Activated T-helper 1 cell treated with Interleukin-2 at 50 U/mL for 16 hours (primary cell): Measurements from ENCODE around the gene SLCO4C1.

Source experiments
- DNase-seq: peaks from one replicate; pipeline ENCODE4 v3.0.0-alpha.2; 2020; ENCODE audit warnings: low read depth

Gene SLCO4C1

DNA sequence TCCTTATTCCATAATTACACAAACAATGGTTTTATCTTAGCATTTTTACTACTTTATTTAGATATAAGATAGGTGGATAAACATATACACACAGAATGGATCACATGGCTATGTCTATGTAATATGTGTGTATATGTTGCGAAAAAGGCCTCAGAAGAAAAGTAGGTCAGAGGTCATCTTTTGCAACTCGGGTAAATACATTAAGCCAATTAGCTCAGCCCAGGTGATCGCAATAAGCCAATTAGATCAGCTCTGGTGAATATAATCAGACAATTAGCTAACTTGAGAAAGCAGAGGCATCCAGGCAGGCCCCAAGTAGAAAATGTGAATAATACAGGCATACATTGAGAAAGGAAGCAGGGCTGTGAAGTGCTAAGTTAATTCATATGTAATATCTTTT is 24.3 kb downstream of the SLCO4C1 start:
- DNase-seq = no peak

DNA sequence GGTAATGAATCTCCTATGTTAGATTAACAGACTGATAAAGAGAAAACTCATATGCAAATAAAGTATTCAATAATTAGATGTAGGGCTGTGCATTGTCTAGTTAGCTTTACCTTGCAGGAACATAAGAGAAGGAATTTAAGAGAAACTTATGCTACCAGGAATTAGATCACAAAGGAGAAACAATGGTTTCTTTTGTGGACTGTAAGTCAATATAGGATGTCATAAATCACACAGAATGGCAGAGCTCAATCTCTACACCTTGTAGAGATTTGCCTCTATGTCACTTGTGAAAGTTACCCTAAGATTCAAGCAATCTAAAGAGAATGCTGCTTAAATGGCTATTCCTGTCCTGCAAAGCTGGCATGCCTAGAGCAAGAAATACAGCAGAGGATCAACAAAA is 26.0 kb downstream of the SLCO4C1 start:
- DNase-seq = no peak

DNA sequence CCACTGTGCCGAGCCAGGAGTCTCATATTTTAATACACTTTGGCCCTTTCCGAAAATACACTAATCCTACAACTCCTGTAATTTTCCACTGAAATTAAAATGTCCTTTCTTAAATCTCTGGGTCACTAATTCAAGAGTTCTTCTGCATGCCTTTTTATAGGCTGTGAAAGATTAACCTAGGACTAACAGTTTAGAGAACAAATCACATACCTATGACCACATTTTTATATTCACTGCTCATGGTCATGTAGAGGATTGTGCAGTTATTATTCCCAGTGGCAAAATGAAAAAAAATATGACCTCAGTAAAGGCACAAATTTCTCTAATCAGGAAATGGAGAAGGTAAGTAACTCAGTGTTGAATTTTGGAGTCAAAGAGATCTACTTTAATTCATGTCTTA is 33.4 kb downstream of the SLCO4C1 start:
- DNase-seq = no peak

DNA sequence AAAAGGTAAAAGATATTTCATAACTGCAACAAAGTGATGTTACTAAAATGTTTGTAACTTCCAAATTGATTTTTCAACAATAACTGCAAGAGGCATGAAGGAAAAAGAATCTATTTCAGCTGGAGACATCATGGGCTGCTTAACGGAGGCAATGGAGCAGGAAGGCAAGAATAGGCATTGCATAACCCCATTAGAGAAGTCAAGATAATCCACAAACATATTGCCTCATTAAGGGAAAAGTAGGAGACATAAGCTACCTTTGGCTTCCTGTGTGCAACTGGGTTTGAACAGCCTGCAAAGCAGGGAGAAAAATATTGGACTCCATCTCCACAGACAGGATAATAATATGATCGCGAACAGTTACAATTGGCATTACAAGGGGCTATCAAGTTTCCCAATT is 46.7 kb downstream of the SLCO4C1 start:
- DNase-seq = no peak

DNA sequence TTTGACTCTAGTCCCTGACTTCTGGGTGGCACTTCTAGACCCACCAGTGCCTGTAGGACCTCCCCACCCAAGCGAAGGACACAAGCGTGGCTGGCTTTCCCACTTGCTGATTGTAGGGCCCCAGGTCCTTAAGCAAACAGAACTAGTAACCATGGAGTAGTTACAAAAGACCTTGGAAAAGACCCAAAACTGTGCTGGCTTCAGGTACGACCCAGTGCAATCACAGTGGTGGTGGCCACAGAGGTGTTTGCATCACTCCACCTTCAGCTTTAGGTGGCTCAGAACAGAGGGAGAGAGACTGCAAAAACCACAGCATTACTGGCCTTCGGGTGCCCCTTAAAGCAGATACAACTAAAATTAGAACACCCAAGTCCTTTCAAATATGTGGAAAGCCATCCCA is 52.9 kb downstream of the SLCO4C1 start:
- no peak for DNase-seq

DNA sequence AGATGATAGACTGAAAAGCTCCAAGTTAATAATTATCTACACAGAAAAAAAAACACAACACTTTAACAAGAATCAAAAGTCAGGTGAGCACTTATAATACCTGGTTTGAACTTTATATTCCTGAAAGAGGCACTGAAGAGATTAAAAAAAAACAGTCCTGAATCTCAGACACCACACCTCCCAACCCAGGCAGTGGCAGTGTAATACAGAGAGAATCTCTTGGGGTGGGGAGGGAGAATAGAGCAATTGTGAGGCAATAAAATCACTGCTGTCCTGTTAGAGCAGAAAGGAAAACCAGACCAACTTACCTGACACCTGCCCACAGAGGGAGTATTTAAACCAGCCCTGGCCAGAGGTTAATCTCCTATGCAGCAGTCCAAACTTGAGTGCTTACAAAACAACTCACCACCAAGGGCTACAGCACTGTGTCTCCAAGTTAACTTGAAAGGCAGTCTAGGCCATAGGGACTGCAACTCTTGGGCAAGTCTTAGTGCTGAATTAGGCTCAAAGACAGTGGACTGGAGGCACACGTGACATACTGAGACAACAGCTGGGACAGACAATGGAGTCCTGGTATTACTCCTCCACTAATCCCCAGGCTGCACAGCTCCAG is 54.2 kb downstream of the SLCO4C1 start:
- DNase-seq = no peak

DNA sequence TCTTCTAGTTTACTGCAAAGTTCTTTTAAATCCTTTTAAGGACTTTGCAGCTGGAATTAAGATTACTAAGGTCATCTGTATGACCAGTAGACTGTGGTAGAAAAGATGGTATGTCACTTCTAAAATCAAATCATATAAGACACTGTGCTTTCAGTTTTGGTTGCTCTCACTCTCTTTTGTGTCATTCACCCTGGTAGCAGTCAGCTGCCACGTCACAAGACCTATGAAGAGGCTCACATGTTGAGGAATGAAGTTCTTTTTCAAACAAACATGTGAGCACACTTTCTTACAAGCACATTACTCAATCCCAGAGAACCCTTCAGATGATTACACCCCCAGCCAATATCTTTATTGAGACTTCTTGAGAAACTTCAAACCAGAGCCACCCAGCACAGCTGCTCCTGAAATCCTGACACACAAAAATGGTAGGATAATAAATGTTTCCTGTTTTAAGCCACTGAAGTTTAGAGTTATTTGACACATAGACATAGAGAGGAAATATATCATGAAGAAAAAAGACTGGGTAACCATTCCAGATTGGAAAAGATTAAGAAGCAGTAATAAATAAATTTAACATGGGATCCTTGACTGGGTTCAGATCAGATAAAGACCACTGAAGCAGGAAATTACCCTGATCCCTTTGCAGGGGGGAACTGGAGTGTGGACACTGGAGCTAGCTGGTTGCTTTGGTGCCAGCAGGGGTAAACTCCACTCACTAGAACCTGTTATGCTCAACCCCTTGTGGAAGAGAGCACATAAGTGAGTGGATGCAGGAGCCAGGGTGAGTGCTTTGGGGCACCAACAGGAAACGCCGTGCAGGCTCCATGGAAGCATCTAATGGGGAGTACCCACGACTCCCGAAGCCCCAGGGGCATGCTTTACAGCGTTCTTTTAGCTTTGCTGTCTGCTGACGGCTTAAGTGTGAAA is 64.1 kb downstream of the SLCO4C1 start:
- DNase-seq = no peak

DNA sequence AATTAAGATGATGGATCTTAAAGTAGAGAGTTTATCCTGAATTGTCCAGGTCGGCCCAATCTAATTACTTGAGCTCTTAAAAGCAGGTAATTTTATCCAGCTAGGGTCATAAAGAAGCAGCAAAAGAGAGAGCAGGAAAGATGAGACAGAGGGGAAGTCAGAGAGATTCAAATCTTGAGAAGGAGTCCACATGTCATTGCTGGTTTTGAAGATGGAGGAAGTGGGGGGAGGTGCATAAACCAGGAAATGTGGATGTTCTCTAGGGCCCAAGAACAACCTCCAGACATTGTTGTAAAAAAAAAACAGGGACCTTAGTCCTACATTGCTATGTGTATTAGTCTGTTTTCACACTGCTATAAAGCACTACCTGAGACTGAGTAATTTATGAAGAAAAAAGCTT is 66.4 kb downstream of the SLCO4C1 start:
- no peak for DNase-seq

DNA sequence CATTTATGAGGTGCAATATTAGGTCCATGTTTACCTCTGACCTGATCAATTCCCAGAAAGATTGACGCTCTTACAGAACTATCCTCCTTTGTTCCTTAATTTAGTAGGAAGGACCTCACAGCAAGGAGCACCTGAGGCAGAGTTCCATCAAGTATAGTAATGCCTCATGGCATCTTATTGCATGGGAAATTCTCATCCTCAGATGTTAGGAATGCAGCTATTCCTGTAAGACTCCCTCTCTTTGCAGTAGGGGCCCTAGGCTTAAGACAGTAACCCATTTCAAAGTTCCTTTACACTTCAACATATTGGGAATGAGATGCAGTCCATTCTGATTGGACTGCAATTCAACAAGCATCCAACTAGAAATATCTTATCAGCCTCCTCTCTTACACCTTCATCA is 69.8 kb downstream of the SLCO4C1 start:
- no peak for DNase-seq

DNA sequence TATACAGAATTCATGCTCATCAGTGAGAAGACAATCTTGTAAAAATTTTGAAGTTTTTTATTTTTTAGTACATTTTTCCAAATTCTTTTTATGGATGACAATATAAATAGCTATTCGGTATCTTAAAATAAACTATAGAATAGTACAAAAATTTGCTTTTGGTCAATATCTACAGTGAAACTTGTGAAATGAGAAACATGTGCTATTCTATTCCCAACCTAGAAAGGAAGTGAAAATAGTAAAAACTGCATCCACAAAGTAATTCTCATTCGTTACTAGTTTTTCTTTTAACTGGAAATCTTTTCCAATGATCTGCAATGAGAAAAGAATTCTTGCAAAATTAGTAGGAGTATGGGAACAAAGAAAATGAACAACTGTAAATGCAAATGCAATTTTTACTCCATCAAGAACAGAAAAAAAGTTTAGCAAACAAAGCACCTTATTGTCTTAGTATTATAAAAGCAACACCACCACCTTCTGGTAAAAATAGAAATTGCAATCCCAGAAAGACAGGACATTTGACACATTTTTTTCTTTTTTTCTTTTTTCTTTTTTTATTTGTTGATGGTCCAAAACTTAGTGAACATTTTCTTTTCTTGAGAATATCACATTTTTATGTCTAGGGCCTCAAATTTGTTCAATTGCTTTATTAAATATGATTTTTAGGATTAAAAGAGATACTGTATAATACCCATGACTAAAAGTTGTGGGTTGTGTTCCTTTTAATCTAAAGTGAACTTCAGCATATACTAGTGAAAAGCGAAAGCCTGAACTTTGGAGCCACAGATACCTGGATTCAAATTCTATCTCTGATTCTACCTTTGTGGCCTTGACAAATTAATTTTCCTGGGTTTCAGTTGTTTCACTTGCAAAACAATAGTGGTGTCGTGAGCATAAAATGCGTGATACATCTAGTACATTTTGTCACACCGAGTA is 72.3 kb downstream of the SLCO4C1 start:
- no peak for DNase-seq

DNA sequence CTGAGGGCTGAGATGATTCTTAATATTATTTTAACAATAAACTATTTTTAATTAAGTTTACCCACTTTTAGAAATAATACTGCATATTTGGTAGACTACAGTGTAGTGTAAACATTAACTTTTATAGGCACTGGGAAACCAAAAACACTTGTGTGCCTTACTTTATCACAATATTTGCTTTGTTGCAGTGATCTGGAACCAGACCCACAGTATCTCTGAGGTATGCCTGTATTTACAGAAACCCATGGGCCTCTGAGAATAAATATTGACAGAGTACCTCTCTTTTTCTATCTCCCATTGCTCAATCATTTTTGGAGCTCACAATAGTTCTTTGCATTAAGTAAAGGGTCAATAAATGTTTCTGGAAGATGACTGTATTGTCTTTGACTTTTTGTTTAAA is 73.3 kb downstream of the SLCO4C1 start:
- DNase-seq = no peak

DNA sequence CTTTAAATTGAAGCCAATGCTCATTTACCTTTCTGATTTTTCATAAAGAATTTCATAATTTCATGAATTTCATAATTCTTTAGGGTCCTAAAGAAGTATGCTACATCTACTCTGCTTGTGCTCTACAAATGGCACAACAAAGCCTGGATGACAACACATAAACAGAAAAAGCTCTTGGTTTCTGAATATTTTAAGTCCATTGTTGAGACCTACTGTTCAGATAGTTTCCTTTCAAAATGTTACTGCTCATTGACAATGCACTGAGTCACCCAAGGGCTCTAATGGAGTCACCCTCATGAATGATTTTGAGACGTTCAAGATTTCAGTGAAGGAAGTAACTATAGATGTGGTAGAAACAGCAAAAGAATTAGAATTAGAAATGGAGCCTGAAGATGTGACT is 74.1 kb downstream of the SLCO4C1 start:
- no peak for DNase-seq

DNA sequence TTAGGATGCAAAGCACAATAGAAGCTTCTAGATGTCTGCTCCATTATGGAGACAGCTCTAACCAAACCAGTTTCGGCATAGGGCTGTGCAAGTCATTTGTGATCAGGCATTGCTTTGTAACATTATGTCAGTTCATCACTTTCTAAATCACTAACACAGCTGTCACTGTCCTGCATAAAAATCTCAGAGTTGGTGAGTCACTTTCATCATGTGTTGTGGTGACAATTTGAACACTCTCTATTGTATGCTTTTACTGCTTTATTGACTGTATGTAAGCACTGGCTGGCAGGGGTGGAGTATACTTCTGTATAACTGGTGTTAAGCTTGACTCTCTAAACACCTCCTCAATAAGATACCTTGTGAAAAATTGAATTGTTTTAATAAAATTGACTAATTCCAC is 77.9 kb downstream of the SLCO4C1 start:
- no peak for DNase-seq

DNA sequence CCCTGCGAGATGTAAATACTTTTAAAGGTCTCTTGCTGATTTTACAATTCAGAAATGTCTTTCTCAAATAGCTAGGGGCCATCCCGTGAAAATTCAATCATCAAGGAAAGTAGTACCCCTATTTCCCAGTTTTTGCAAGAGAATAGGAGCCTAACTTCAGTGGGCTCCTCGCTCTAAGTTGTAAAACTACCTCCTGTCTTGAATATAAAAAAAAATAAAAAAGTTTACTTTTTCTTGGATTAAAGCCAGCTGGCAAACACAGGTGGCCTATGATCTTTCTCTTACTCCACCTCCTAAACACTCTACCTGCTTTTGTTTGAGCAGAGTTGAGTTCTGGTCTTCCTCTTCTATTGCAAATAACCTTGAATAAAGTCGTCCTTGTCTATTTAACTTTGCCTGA is 79.4 kb downstream of the SLCO4C1 start:
- no peak for DNase-seq

DNA sequence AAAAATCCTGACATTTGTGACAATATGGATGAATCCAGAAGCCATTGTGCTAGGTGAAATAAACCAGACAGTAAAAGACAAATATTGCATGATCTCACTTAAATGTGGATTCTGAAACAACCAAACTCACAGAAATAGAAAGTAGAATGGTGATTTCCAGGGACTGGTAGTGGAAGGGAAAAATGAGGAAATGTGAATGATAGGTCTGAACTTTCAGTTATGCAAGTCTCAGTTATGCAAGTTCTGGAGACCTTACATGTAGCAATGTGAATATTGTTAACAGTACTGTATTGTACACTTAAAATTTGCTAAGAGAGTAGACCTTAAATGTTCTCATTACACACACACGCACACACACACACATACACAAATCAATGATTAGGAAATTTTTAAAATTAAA is 84.9 kb downstream of the SLCO4C1 start:
- no peak for DNase-seq

DNA sequence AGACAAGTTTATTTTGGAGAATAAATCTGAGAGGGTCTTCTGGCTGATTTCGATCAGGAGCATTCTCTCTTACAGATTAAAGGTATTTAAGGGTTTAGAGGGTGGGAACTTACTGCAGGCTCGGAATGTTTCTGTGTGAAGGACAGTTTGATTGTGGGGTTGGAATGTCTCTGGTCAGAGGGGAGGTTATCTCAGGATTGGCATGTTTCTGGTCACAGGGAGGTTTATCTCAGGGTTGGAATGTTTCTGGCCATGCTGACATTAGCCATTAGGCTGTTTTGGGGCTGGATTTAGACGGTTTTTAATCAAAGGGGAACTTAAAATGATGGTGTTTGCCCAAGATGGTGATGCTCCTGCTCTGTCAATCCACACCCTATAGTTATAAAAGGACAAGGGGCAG is 95.2 kb downstream of the SLCO4C1 start:
- DNase-seq = no peak

DNA sequence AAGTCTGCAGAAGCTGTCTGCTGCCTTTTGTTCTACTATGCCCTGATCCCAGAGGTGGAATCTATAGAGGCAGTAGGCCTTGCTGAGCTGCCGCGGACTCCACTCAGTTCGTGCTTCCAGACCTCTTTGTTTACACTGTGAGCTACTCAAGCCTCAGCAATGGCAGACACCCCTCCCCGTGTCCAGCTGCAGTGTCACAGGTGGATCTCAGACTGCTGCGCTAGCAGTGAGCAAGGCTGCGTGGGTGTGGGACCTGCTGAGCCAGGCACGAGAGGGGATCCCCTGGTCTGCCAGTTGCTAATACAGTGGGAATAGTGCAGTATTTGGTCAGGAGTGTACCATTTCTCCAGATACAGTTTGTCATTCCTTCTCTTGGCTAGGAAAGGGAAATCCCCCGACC is 99.6 kb downstream of the SLCO4C1 start:
- DNase-seq = no peak
